ENCODE data around the gene ELOVL5.
"Not testable (repeated sequence)": the region's sequence is repeated elsewhere in the genome, so short reads cannot be mapped to it uniquely, and the experiment has no call there.

Gene ELOVL5

DNA sequence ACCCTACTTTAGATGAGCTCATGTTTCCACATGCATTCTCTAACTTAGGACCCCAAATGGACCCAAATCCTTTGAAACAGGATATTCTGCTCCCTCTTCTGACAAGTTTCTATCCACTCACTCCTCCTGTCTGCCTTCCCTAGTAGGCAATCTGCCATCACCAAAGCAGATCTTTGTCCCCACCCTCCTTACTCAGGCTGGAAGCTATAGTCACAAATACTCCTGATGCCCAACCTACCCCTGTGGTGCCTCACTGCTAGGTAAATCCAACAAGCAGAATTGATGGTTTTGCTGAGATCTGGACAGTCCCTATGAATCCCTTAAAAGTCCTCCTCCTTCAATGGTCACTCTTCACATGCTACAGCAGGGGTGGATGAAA is 21.7 kb downstream of the ELOVL5 start:
- DNase-seq: peak; percentile 65

DNA sequence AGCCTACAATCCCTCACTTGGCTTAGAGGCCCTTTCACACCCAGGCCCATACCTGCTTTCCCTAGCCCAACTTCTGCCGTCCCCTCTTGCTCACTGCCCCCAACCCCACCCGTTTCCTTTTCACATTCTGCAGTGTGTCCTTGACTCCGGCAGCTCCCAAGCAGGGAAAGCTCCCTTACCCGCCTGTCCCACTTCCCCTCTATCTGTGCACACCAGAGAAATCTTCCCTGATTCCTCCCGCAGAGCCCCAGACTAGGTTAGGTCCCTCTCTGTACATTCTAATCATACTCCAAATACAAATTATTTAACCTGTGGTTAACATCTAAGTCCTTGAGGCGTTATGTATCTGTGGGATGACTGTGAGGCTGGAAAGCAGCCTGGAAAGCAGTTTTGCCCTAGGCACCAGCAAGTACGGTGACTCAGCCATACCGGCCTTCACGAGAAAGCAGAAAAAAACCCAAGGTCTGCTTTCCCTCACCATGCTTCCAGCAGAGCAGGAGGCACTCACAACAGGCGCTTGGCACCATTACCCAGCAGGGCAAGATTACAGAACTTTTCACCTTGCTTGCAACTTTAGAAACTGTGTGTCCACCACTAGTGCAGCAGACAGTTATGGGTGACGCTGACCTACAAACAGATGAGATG is 22.3 kb downstream of the ELOVL5 start:
- DNase-seq: peak; percentile 48

DNA sequence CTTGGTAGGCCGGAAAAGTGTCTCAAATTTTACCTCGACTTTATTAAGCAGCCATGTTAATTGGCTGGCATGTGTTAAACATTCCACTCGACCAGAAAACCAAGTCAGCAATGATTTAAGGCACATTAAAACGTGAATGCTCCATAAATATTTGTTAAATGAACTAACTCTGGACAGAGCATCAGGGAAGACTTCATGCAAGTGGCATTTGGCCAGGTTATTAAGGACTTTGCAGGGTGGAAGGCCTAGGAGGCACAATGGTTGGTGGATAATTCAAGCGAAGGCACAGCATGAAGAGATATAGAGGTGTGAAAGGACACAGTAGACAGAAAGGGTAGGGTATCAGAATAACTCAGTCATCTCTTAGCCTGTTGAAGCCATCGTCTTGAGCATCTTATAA is 23.0 kb downstream of the ELOVL5 start:
- no peak for DNase-seq

DNA sequence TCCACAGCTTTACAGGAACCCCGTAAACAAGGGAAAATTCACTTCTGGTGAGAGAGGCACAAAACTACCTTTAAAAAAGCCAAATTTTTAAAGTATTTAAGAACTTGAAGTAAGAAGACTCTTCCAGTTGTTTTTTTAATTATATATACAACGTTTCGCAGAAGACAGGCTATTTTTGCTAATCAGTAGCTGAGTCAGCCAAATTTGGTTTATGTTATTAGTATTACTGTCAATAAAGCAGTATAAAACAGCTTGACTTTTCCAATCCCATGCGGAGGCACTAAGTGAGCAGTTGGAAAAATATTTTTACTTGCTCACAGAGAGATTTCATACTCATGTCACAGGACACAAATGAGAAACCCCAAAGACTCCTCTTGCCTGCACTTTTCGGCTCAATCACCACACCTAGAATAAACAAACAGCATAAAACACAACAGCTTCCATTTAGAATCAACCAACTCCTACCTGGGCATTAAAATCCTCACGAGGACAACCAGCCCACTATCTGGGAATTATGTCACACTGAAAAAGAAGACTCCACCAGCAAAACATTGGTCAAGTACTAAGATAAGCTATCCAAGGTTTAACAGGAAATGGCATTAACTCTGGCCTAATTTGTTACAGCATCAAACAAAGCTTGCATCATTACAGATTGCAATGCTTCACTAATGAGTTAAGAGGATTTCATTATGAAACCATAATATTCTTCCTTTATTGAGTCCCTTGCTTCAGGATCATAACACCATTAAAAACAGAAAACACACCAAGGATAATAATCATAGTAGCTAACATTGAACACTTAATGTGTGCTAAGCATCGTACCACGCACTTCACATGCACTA is 26.3 kb downstream of the ELOVL5 start:
- peak; percentile 51 for DNase-seq

DNA sequence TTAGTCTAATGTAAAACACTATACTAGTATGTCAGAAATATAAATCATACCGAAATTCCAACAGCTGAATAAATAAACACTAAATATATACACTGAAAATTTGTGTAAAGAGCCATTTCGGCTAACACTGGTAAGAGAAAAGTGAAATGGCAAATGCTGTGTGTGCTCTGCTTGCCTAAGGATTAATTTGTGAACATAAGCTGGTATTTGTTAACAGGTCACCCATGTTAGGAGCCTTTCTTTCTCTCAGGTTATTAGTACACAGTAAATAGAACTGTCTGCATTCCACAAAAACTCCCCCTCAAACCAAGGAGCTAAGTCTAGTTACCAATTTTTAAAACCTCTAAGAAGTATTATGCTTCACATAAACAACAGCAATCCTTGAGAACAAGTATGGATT is 27.0 kb downstream of the ELOVL5 start:
- DNase-seq: no peak

DNA sequence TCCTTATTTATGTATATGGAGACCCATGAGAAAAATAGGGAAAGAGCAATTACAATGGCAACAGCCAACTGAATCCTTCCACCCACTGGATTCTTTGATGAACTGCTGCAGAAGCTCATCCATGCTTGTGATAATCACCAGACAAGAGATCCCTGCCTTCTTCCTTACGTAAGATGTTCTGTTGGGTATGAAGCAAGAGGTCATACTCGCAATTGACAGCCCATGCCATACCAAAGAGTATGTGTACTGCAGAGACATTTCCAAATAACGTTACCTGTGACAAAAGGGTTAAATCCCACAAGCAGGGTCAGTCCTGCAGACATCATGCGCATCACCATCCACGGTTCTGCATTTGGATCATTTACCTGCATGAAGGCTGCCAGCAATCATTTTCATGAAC is 27.8 kb downstream of the ELOVL5 start:
- peak; percentile 21 for DNase-seq

DNA sequence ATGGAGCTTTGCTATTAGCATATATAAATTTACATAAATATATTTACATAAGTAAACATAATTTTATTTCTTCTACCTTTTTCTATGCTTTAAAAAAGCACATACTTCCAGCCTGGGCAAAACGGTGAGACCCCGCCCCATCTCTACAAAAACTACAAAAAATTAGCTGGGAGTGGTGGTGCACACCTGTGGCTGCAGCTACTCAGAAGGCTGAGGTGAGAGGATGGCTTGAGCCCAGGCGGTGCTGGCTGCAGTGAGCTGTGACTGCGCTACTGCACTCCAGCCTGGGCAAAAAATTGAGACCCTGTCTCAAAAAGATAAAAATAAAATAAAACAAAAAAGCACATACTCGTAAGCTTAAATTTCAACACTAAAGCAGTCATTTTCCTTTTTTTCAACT is 30.3 kb downstream of the ELOVL5 start:
- no peak for DNase-seq

DNA sequence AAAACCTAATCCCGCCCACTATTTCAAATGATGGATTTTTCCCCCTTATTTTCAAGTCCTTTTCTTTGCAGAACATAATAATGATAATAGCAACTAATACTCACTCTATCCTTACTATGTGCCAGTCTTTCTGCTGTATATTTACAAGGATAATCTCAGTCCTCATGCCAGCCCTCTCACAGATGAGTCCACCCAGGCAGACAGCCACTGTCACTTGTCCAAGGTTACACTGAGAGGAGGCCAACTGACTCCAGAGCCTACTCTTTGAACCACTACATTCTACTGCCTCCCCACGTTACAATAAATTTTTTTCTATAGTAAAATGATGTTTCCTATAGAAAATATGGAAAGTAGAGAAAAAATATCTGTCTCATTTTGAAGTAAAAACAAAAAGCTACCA is 30.9 kb downstream of the ELOVL5 start:
- DNase-seq: no peak

DNA sequence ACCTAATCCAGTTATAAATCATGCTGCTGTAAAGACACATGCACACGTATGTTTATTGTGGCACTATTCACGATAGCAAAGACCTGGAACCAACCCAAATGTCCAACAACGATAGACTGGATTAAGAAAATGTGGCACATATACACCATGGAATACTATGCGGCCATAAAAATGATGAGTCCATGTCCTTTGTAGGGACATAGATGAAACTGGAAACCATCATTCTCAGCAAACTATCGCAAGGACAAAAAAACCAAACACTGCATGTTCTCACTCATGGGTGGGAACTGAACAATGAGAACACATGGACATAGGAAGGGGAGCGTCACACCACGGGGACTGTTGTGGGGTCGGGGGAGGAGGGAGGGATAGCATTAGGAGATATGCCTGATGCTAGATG is 31.5 kb downstream of the ELOVL5 start:
- not testable (repeated sequence) for DNase-seq

DNA sequence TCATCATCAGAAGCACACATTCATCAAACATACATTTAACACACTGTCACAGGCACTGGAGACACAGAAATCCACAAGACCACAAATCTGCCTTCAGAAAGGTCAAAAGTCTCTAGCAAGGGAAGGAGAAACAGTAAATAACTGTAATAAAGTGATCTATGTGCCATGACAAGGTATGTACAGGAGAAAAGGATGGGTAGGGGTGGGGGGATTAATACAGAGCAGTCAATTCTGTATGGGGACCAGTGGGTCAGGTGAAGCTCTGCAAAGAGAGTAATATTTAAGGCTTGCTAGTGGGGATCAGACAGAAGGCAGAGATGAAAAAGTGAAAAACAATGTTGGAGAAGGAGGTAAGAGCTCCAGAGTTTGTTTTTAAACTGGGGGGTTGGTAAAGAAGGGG is 32.6 kb downstream of the ELOVL5 start:
- no peak for DNase-seq

DNA sequence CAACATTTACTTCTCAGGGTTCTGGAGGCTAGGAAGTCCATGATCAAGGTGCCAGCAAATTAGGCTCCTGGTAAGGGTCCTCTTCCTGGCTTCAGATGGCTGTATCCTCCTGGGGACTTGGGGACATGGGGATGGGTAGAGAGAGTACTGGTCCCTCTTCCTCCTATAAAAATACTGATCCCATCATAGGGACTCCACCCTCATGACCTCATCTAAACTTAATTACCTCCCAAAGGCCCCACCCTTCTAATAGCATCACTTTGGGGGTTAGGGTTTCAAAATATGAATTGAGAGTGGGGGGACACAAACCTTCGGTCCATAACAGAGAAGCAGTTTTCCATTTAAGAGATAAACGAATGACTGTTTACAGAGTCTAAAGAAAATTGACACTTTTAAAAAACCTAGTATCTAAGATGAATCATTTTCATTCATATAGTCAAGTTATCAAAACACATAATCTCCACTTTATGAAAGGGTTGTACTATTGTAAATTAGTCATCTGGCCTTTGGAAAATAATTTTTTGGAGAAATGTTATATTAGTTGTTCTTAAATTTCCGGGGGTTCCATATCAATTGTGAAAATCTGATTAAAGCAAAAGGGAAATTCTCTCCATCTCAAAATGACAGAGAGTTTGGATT is 33.5 kb downstream of the ELOVL5 start:
- no peak for DNase-seq

DNA sequence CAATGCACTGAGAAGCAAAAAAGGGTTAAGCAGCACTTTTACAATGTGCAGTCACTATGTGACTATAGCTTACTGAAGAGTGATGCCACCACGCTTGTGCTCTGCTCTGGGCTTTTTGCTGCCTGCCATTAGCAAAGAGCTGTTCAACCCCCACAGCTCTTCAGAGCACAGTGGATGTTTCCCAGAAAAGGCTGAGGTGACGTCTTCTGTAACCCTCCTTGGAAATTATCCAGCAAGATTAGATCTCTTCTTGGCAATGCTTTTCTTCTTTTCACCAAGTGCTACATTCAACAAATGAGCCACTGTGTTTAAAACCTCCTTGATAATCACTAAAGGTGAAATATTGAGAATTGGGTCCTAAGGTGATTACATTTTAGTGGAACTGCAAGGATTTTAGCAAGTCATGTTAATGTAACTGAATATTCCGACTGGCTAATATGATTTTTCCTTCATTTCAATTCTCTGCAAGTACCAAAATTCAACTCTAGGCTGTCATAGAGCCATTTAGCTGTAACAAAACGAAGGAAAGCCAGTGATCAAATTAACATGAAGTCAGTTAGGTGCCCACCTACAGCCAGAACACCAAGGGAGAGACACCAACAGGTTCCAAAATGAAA is 34.9 kb downstream of the ELOVL5 start:
- DNase-seq: peak; percentile 91

DNA sequence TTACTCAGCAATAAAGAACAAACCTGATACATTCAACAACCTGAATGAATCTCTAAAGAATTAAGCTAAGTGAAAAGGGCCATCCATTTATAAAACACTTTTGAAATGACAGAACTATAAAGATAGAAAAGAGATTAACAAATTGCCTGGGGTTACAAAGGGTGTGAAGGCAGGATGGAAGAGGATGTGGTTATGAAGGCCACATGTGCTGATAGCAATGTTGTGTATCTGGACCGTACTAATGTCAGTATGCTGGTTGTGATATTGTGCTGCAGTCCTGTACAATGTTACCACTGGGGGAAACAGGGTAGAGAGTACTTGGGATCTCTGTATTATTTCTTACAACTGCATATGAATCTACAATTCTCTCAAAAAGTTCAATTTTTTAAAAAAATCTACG is 36.4 kb downstream of the ELOVL5 start:
- peak; percentile 91 for DNase-seq

DNA sequence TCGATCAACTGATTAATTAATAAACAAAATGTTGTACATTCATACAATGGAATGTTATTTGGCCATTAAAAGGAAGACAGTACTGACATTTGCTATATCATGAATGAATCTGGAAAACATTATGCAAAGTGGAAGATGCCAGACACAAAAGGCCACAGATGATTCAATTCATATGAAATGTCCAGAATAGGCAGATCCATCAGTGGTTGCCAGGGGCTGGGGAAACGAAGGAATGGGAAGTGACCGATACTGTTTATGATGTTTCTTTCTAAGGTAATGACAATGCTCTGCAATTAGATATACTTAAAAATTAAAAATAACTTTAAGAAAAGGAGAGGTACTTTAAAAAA is 37.2 kb downstream of the ELOVL5 start:
- no peak for DNase-seq

DNA sequence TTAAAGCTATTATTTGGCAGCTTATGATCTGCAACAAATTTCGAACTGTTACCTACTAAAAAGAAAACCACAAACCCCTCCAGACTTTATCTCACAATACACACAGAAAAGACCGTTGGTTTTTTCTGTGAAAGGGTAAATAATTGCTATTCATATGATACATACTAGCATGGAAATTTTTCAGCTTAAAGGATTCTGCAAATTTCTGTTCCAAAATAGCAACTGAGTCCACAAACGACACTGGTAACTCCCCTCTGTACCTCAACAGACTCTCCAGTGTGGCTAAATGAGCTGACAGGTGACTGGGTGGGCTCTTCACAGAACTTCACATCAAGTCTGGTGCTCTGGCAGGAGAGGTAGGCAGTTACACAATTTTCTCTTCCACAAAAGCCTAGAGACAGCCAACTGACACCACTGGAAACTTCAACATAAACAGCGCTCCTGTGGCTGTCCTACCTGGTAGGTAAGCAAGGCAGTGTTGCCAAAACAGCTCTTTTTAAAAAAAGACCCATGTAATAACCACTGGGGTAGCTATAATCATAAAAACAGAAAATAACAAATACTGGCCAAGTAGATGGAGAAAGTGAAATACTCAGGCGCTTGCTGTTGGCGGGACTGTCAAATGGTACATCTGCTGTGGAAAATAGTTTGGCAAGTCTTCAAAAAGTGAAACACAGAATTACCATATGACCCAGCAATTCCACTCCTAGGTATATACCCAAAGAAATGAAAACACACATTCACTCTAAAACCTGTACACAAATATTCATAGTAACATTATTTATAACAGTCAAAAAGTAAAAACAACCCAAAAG is 37.8 kb downstream of the ELOVL5 start:
- DNase-seq: peak; percentile 88

DNA sequence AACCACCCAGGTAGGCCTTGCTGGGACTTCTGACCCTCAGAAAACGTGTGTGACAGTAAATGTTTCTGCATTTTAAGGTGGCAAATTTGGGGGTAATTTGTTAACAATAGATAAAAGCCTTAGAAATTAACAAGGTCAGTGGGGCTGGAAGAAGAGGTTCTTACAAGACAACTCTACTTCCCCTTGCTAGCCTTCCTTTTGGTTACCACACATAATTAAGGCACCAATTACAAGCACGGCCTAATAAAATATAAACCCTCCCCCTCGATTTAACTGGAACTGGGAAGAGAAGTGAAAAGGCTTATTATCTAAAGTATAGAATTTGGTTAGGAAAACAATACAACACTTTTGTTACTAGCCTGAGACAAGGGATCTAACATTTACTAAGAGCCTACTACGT is 38.8 kb downstream of the ELOVL5 start:
- DNase-seq: no peak

DNA sequence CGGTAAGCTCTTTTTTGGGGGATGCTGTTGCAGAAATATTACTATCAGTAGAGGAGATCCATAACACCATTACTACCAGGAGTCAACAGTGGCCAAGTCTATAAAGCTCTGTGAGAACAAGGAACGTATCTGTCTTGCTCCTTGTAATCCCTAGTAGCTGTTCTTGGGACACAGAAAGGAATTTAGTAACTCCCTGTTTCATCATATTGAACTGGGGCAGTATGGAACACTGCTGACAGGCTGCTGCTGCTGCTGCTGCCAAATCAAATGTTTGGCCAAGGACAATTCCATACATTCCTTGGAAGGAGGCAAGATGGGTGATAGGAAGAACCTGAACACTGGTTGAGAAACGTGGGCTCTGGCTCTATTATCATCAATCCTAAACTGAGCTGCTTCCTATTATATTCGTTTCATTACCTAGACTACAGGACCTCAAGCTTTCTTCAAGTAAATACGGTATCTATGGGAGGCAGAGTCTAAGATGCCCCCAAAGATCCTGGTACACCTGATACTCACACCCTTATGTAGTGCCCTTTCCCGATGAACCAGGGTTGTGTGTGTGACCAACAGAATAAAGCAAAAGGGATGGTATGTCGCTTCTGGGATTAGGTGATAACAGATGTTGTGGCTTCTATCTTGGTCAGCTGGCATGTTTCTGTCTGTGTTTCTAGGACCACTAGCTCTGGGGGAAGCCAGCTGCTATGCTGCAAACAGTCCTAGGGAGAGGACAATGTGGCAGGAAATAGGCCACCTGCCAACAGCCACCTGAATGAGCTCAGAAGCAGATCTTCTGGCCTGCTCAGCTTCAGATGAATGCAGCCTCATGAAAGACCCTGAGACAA is 39.5 kb downstream of the ELOVL5 start:
- DNase-seq: peak; percentile 97

DNA sequence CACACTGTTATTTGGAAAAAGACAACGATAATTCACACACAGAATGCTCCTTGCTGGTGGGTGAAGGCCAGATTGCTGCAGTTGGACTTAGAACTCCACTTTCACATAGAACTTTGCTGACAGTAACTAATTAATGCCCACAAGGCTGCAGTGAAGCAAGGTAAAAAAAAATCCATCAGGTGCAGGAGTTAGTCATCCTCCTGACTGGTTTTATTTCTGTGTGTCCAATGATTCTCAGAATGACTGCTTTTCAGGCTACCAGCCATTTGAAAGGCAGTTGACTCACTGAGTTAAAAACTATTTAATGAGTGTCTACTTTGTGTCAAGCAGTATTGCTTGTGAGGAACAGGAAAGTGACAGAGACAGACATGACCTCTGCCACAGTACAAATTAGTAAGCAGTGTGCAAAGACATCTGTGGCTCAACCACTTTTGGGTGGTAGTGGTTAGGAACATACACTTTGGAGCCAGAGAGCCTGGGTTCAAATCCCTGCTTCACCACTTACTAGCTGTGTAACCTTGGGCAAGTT is 41.9 kb downstream of the ELOVL5 start:
- no peak for DNase-seq

DNA sequence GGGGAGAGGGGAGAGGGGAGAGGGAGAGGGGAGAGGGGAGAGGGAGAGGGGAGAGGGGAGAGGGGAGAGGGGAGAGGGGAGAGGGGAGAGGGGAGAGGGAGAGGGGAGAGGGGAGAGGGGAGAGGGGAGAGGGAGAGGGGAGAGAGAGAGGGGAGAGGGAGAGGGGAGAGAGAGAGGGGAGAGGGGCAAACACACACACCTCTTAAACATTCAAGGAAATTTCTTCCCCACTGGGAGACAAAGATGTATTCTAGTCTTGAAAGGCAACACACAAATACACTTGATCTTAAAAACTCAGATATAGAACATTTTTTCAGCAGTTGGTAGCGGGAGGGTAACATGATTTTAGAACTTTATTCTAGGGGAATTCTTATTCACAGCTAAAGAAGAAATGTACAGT is 42.5 kb downstream of the ELOVL5 start:
- DNase-seq: not testable (repeated sequence)

DNA sequence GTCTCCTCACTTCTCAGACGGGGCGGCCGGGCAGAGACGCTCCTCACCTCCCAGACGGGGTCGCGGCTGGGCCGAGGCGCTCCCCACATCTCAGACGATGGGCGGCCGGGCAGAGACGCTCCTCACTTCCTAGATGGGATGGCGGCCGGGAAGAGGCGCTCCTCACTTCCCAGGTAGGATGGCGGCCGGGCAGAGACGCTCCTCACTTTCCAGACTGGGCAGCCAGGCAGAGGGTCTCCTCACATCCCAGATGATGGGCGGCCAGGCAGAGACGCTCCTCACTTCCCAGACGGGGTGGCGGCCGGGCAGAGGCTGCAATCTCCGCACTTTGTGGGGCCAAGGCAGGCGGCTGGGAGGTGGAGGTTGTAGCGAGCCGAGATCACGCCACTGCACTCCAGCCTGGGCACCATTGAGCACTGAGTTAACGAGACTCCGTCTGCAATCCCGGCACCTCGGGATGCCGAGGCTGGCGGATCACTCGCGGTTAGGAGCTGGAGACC is 43.2 kb downstream of the ELOVL5 start:
- not testable (repeated sequence) for DNase-seq

DNA sequence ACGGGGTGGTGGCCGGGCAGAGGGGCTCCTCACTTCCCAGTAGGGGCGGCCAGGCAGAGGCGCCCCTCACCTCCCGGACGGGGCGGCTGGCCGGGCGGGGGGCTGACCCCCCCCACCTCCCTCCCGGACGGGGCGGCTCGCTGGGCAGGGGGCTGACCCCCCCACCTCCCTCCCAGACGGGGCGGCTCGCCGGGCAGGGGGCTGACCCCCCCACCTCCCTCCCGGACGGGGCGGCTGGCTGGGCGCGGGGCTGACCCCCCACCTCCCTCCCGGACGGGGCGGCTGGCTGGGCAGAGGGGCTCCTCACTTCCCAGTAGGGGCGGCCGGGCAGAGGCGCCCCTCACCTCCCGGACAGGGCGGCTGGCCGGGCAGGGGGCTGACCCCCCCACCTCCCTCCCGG is 43.8 kb downstream of the ELOVL5 start:
- not testable (repeated sequence) for DNase-seq

Measured in hematopoietic multipotent progenitor cell treated with erythropoietin and hydrocortisone succinate and interleukin-3 and kit ligand, for 6 days (in vitro differentiated cells).